ENCODE results near the gene DNAJC12.

DNAJC12 gene

GRCh38 chr10:67861750-67862432, 23.9 kb upstream of the DNAJC12 start:
- Histone ChIP-seq H3K27me3 (ENCODE audit: insufficient read depth, low read depth, severe bottlenecking) (no peaks in the 10 kb centered on the region), H3K9me3 (ENCODE audit: severe bottlenecking) (no peaks in the 10 kb centered on the region), H3K27ac (no peak overlapping the region), H3K36me3 (no peaks in the 10 kb centered on the region), H3K4me3 (ENCODE audit: low read depth, low read length) (no peak overlapping the region)
- TF ChIP-seq CTCF (IDR thresholded peaks at IDR 0.05; ENCODE audit: low read depth, low read length) = no peak
- DNase-seq = no peak

GRCh38 chr10:67858971-67859370, 21.0 kb upstream of the DNAJC12 start:
- H3K27me3 ChIP-seq (ENCODE audit: insufficient read depth, low read depth, severe bottlenecking) = no peaks in the 10 kb centered on the region
- no peak overlapping the region for H3K27ac ChIP-seq
- no peak for TF ChIP-seq CTCF (IDR thresholded peaks at IDR 0.05; ENCODE audit: low read depth, low read length)
- H3K9me3 ChIP-seq (ENCODE audit: severe bottlenecking) = no peaks in the 10 kb centered on the region
- no peaks in the 10 kb centered on the region for H3K36me3 ChIP-seq
- H3K4me3 ChIP-seq (ENCODE audit: low read depth, low read length) = no peak overlapping the region
- no peak for DNase-seq

GRCh38 chr10:67853512-67853911, 15.5 kb upstream of the DNAJC12 start:
- Histone ChIP-seq H3K9me3 (ENCODE audit: severe bottlenecking) (no peaks in the 10 kb centered on the region), H3K27ac (no peak overlapping the region), H3K36me3 (no peaks in the 10 kb centered on the region), H3K4me3 (ENCODE audit: low read depth, low read length) (no peak overlapping the region), H3K27me3 (ENCODE audit: insufficient read depth, low read depth, severe bottlenecking) (no peaks in the 10 kb centered on the region)
- DNase-seq = no peak
- no peak for TF ChIP-seq CTCF (IDR thresholded peaks at IDR 0.05; ENCODE audit: low read depth, low read length)

- Histone ChIP-seq H3K27ac (no peak overlapping the region), H3K9me3 (ENCODE audit: severe bottlenecking) (no peaks in the 10 kb centered on the region), H3K36me3 (no peaks in the 10 kb centered on the region), H3K27me3 (ENCODE audit: insufficient read depth, low read depth, severe bottlenecking) (no peaks in the 10 kb centered on the region), H3K4me3 (ENCODE audit: low read depth, low read length) (no peak overlapping the region)
- no peak for TF ChIP-seq CTCF (IDR thresholded peaks at IDR 0.05; ENCODE audit: low read depth, low read length)
- no peak for DNase-seq
These were observed 14.8 kb upstream of the DNAJC12 start for GRCh38 chr10:67852761-67853160.

GRCh38 chr10:67851186-67851585, 13.2 kb upstream of the DNAJC12 start:
- TF ChIP-seq CTCF (IDR thresholded peaks at IDR 0.05; ENCODE audit: low read depth, low read length) = no peak
- Histone ChIP-seq H3K36me3 (no peaks in the 10 kb centered on the region), H3K9me3 (ENCODE audit: severe bottlenecking) (no peaks in the 10 kb centered on the region), H3K27ac (no peak overlapping the region), H3K27me3 (ENCODE audit: insufficient read depth, low read depth, severe bottlenecking) (no peaks in the 10 kb centered on the region), H3K4me3 (ENCODE audit: low read depth, low read length) (no peak overlapping the region)
- DNase-seq = no peak
